GM23338 (cell line): ENCODE results near the gene FUT1. TPM values are rescaled to one million over a fixed set of nuclear protein-coding genes. Genes with fewer than 3 reads are reported as not detected.

Source experiments
- ATAC-seq: fragments of 200-7000 bp; cut with Tn5 transposase; 3 replicates; pipeline ENCODE4 v1.9.1; 2020
- DNase-seq: peaks from one replicate; pipeline ENCODE4 v3.0.0-alpha.2; 2015; ENCODE audit warnings: low spot score
- H2AFZ ChIP-seq: fragments of 200-600 bp; sonication (generic); 2 replicates; pipeline ENCODE4 v1.8.0; 2016; ENCODE audit warnings: antibody characterized with exemption, mild to moderate bottlenecking, moderate library complexity
- H3F3A ChIP-seq: fragments of 200-600 bp; sonication (generic); replicated peaks from 2 replicates; pipeline ENCODE4 v1.8.0; 2017; ENCODE audit warnings: antibody characterized with exemption, mixed run types, low read depth
- H3K27ac ChIP-seq: fragments of 200-600 bp; sonication (generic); 2 replicates; pipeline ENCODE4 v1.6.1; 2016; ENCODE audit warnings: low read depth
- H3K27me3 ChIP-seq: fragments of 200-600 bp; sonication (generic); 2 replicates; pipeline ENCODE4 v1.8.0; 2016; ENCODE audit warnings: mild to moderate bottlenecking, mixed run types, moderate library complexity; ENCODE audit not compliant: insufficient read depth
- H3K36me3 ChIP-seq: fragments of 200-600 bp; sonication (generic); 2 replicates; pipeline ENCODE4 v1.8.0; 2016; ENCODE audit warnings: mild to moderate bottlenecking; ENCODE audit not compliant: insufficient read depth
- H3K4me1 ChIP-seq: fragments of 200-600 bp; sonication (generic); 2 replicates; pipeline ENCODE4 v1.8.0; 2016; ENCODE audit warnings: mild to moderate bottlenecking, moderate library complexity; ENCODE audit not compliant: insufficient read depth
- H3K4me2 ChIP-seq: fragments of 200-600 bp; sonication (generic); 2 replicates; pipeline ENCODE4 v1.7.1; 2017; ENCODE audit warnings: mixed run types
- H3K4me3 ChIP-seq: fragments of 200-600 bp; sonication (generic); 2 replicates; pipeline ENCODE4 v1.6.1; 2016; ENCODE audit warnings: mixed run types
- H3K79me2 ChIP-seq: fragments of 200-600 bp; sonication (generic); replicated peaks from 2 replicates; pipeline ENCODE4 v1.8.0; 2017; ENCODE audit warnings: mild to moderate bottlenecking; ENCODE audit not compliant: insufficient read depth
- H3K9me2 ChIP-seq: fragments of 200-600 bp; sonication (generic); 2 replicates; pipeline ENCODE4 v1.8.0; 2017; ENCODE audit not compliant: insufficient read depth
- H4K20me1 ChIP-seq: fragments of 200-600 bp; sonication (generic); replicated peaks from 2 replicates; pipeline ENCODE4 v1.8.0; 2017; ENCODE audit warnings: mild to moderate bottlenecking; ENCODE audit not compliant: insufficient read depth
- H3K27ac Mint-ChIP-seq: 2 replicates; pipeline ENCODE4 v1.8.0; 2020; ENCODE audit warnings: inconsistent platforms, mild to moderate bottlenecking, moderate library complexity, mixed read lengths
- H3K27me3 Mint-ChIP-seq: 3 replicates; pipeline ENCODE4 v1.8.0; 2022; ENCODE audit warnings: low read depth, mild to moderate bottlenecking, moderate library complexity, mixed read lengths, inconsistent platforms; ENCODE audit not compliant: insufficient read depth, poor library complexity
- H3K36me3 Mint-ChIP-seq: 3 replicates; pipeline ENCODE4 v1.8.0; 2021; ENCODE audit warnings: low read depth, mild to moderate bottlenecking, inconsistent platforms, moderate library complexity, mixed read lengths
- H3K4me1 Mint-ChIP-seq: 3 replicates; pipeline ENCODE4 v1.8.0; 2020; ENCODE audit warnings: mild to moderate bottlenecking, inconsistent platforms, mixed read lengths
- H3K4me3 Mint-ChIP-seq: 3 replicates; pipeline ENCODE4 v1.8.0; 2021; ENCODE audit warnings: moderate library complexity, mild to moderate bottlenecking, inconsistent platforms, mixed read lengths
- H3K9me3 Mint-ChIP-seq: 3 replicates; pipeline ENCODE4 v1.8.0; 2020; ENCODE audit warnings: moderate library complexity, mild to moderate bottlenecking, inconsistent platforms, mixed read lengths
- CREB1 ChIP-seq: fragments of 250-450 bp; sonication (Bioruptor Pico); IDR thresholded peaks from 2 replicates; pipeline ENCODE4 v1.5.0; 2020; ENCODE audit warnings: low read depth, mild to moderate bottlenecking, moderate library complexity
- JUNB ChIP-seq: IDR thresholded peaks from one replicate; pipeline ENCODE4 v1.6.1; 2016; ENCODE audit warnings: antibody characterized with exemption; ENCODE audit not compliant: unreplicated experiment
- NANOG ChIP-seq: IDR thresholded peaks from 2 replicates; pipeline ENCODE4 v1.6.1; 2016; ENCODE audit warnings: antibody characterized with exemption, borderline replicate concordance
- POLR2AphosphoS5 ChIP-seq: IDR thresholded peaks from 2 replicates; pipeline ENCODE4 v1.6.1; 2016; ENCODE audit warnings: antibody characterized with exemption, low read depth
- ZNF114 ChIP-seq: fragments of 250-450 bp; sonication (Bioruptor Pico); IDR thresholded peaks from 2 replicates; pipeline ENCODE4 v1.5.0; 2020; ENCODE audit warnings: mild to moderate bottlenecking, moderate library complexity
- ZNF331 ChIP-seq: fragments of 250-450 bp; sonication (Bioruptor Pico); IDR thresholded peaks from 2 replicates; pipeline ENCODE4 v1.5.0; 2020; ENCODE audit warnings: low read depth, mild to moderate bottlenecking, moderate library complexity
- ZNF462 ChIP-seq: fragments of 250-450 bp; sonication (Bioruptor Pico); IDR thresholded peaks from 2 replicates; pipeline ENCODE4 v1.5.0; 2020; ENCODE audit warnings: mild to moderate bottlenecking, moderate library complexity
- polyA plus RNA-seq: library from polyadenylated mRNA; unstranded; fragments of >200 nt; fragmentation: Nextera tagmentation; extraction: Ambion mirVana; gene quantifications from 2 replicates; pipeline ENCODE4 v1.2.1, GENCODE V29; 2016
- total RNA-seq: library from RNA; depleted of rRNA; stranded (reverse); fragments of >200 nt; shearing (Covaris generic); gene quantifications from 2 replicates; pipeline ENCODE4 v1.2.3, GENCODE V29; 2014
- TF ChIP-seq, protein P1 (sequence below), 2 experiments: fragments of 200-600 bp in 1 of 2; sonication (generic) in 1 of 2; conservative IDR thresholded peaks; 2 replicates each; pipeline versions ENCODE4 v1.5.1 to v1.6.1; 2016 to 2017; ENCODE audit warnings: antibody characterized with exemption in 2 of 2, low read depth in 2 of 2, mild to moderate bottlenecking in 2 of 2, moderate library complexity in 1 of 2

FUT1 gene
- total and polyA plus RNA-seq, 2 experiments from 2014 or later, result 4.4 to 20.8 TPM

DNA sequence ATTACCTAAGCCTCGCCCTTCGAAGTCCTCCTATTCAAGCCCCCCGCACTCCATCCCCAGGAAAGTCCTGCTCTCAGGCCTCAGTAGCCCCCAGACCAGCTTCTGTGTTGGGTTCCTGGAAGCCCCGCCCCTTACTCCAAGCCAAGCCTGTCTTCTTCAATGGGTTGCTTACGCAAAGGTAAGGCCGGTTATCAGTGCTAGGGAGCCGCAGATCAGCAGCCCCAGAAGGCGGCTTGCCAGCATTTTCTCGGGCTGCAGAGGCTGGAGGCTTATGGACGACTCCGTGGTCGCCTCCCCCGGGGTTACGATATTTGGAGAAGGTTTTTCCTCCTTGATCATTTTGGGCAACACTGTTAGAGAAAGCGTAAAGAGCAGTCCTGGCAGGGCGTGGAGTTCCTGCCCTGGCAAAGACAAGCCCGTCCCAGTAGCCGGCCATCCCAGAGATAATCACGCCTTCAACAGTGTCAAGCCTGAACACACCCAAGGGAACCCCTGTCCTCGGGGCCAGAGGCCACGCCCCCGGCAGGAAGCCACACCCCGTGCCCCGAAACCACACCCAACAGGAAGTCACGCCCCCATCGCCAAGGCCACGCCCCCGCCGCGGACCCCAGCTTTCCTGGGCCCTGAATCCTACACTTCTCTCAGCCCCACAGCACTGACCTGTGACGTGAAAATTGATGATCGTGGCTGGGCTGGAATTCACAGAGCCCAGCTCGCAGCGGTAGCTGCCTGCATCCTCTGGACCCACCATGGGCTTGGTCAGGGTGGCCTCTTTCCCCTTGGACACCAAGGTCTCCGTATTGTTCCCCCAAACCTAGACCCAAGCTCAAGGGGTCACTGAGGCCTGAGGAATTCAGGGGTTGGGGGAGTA is 11.1 kb downstream of the FUT1 start:
- TF ChIP-seq POLR2AphosphoS5 (peak; percentile 71), ZNF114 (CRISPR knock-in tag) (no peak)
- TF ChIP-seq, protein P1, sequence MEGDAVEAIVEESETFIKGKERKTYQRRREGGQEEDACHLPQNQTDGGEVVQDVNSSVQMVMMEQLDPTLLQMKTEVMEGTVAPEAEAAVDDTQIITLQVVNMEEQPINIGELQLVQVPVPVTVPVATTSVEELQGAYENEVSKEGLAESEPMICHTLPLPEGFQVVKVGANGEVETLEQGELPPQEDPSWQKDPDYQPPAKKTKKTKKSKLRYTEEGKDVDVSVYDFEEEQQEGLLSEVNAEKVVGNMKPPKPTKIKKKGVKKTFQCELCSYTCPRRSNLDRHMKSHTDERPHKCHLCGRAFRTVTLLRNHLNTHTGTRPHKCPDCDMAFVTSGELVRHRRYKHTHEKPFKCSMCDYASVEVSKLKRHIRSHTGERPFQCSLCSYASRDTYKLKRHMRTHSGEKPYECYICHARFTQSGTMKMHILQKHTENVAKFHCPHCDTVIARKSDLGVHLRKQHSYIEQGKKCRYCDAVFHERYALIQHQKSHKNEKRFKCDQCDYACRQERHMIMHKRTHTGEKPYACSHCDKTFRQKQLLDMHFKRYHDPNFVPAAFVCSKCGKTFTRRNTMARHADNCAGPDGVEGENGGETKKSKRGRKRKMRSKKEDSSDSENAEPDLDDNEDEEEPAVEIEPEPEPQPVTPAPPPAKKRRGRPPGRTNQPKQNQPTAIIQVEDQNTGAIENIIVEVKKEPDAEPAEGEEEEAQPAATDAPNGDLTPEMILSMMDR (conservative IDR thresholded peaks at IDR 0.05; ENCODE audit: low read depth in 2 of 2), result no peak
- peak overlapping the region; percentile 71; the same call in 1 of the 2 replicates for H3K27ac Mint-ChIP-seq
- peak; percentile 78 for DNase-seq
- H3K79me2 ChIP-seq, result no peaks in the 10 kb centered on the region
- no peaks in the 10 kb centered on the region for H4K20me1 ChIP-seq
- peak; percentile 23 for ATAC-seq
- peak overlapping the region; percentile 61 for H3K4me3 Mint-ChIP-seq
- peaks cover 5% of the 10 kb centered on the region; the same call in 2 of the 3 replicates for H3K9me3 Mint-ChIP-seq
- peaks cover 21% of the 10 kb centered on the region for H3K27me3 ChIP-seq
- no peak overlapping the region; the same call in 1 of the 2 replicates for H3K27ac ChIP-seq
- peaks cover 38% of the 10 kb centered on the region for H3K4me1 Mint-ChIP-seq
- no peaks in the 10 kb centered on the region; the same call in 1 of the 3 replicates for H3K36me3 Mint-ChIP-seq
- H3K4me3 ChIP-seq, result peak overlapping the region; percentile 68
- H2AFZ ChIP-seq, result 0 out of 2 replicates have a peak overlapping the region, but pooled peaks have one; percentile 28
- peaks cover 38% of the 10 kb centered on the region for H3K27me3 Mint-ChIP-seq
- peaks cover 22% of the 10 kb centered on the region for H3F3A ChIP-seq
- peaks cover 41% of the 10 kb centered on the region for H3K4me1 ChIP-seq
- no peaks in the 10 kb centered on the region for H3K9me2 ChIP-seq
- peak overlapping the region; percentile 90 for H3K4me2 ChIP-seq
- no peaks in the 10 kb centered on the region for H3K36me3 ChIP-seq

GRCh38 chr19:48740164-48740972 is 12.1 kb downstream of the FUT1 start, which contains the start of gene RASIP1:
TSS of gene RASIP1 (minus strand) at chr19:48740610. CDS start at chr19:48740282, 328 bp downstream.
- peak within 1 kb of the TSS; percentile 70; the same call in 1 of the 2 replicates for H3K27ac Mint-ChIP-seq
- Histone ChIP-seq H2AFZ (peak within 1 kb of the TSS; percentile 78; the same call in 1 of the 2 replicates), H3K4me3 (peak within 1 kb of the TSS; percentile 68), H3K9me2 (no peaks in the 10 kb centered on the region), H3K4me1 (peaks cover 31% of the 10 kb centered on the region), H4K20me1 (no peaks in the 10 kb centered on the region), H3F3A (peaks cover 24% of the 10 kb centered on the region), H3K79me2 (no peaks in the 10 kb centered on the region), H3K27me3 (peaks cover 21% of the 10 kb centered on the region), H3K4me2 (peak within 1 kb of the TSS; percentile 90), H3K36me3 (no peaks in the 10 kb centered on the region), H3K27ac (no peak within 1 kb of the TSS)
- H3K27me3 Mint-ChIP-seq, result peaks cover 36% of the 10 kb centered on the region
- peak within 1 kb of the TSS; percentile 62 for H3K4me3 Mint-ChIP-seq
- no peak for ATAC-seq
- H3K4me1 Mint-ChIP-seq, result peaks cover 30% of the 10 kb centered on the region
- H3K9me3 Mint-ChIP-seq, result peaks cover 5% of the 10 kb centered on the region; the same call in 2 of the 3 replicates
- no peak for DNase-seq
- H3K36me3 Mint-ChIP-seq, result no peaks in the 10 kb centered on the region; the same call in 1 of the 3 replicates
- TF ChIP-seq POLR2AphosphoS5 (no peak), ZNF331 (CRISPR knock-in tag) (no peak), NANOG (no peak), CREB1 (CRISPR knock-in tag) (no peak), JUNB (no peak), ZNF462 (CRISPR knock-in tag) (no peak)
